GM21515 (cell line): ENCODE data around the gene PAQR4.

Source experiments
- ATAC-seq: cut with Tn5 transposase; IDR thresholded peaks from one replicate; pipeline ENCODE4 v1.9.1; 2021; ENCODE audit not compliant: unreplicated experiment

Gene PAQR4

GRCh38 chr16:3003582-3004270 is 34.6 kb downstream of the PAQR4 start:
- peak; percentile 92 for ATAC-seq

DNA sequence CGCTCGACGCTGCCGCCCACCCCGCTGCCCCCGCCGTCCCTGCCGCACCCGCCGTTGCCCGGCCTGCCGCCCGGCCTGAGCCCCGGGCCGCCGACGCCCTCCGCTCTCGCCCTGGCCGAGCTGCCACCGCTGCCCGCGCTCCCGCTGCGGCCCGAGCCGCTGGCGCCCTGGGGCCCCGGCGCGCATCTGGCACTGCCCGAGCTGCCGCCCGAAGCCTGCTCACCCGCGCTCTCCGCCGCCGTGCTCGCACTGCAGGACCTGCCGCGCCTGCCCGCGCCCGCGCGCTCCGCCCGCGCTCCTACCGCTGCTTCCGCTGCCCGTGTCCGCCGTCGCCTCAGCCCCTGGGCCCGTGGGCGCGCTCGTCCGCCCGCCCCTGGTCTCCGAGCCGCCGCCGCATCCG is 35.2 kb downstream of the PAQR4 start:
- peak; percentile 1 for ATAC-seq

DNA sequence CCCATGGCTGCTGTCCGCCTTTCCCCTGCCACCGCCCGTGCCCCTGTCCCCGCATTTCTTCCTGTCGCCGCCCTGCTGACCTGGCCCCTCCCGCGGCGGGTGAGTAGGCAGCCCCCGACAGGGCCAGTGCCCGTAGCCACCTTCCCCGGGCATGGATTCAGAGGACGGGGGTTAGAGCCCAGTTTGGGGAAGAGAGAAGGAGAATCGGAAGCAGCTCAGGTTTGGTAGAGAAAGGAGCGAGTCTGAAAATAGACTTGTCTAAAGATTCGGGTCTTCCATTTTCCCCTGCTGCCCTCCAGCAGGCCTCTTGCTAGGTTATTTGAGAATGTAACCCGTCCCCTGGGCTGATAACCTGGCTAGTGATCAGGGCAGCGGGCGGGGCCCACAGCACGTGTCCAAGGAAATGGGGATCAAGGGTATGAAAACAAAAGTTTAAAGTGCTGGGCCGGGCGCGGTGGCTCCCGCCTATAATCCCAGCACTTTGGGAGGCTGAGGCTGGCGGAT is 35.7 kb downstream of the PAQR4 start:
- ATAC-seq: no peak

DNA sequence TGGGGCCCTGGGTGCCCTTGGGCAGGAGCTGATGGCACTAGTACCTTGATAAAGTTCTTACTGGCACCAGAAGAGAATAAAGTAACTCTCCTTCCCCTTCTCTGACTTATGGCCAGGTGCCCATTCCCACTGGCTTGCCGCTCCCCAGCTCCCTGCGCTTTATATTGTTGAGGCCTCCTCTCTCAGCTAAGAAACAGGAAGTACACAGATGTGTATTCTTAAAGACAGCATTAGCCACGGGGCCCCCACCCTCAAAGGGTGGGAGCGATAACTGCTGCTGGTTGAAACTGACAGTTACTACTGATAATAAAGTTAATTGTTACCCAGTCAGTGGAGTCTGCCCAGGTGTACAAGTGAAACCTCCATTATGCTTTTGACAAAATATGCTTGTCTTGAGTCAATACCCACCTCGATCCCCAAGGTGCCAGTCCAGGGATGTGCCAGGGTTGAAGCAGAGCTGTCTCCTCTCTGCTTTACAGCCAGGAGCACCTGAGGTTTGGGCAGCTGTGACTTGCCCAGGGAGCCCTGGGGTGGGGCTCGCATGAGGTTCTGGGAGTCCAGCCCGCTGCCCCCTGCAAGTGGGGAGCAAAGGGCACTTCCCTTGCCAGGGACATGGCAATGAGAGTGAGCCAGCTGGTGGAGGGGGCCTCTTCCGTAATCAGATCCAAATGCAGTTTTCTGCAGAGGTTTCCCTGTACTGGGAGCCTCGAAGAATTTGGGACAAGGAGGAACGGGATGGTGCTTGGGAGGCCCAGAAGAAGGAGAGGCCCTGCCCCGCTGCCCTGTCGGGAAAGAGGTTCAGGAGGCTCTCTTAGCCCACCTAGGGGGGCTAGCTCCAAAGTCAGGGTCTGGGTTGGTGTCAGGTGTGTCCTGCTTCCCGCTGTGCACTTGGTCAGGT is 38.2 kb downstream of the PAQR4 start:
- no peak for ATAC-seq

DNA sequence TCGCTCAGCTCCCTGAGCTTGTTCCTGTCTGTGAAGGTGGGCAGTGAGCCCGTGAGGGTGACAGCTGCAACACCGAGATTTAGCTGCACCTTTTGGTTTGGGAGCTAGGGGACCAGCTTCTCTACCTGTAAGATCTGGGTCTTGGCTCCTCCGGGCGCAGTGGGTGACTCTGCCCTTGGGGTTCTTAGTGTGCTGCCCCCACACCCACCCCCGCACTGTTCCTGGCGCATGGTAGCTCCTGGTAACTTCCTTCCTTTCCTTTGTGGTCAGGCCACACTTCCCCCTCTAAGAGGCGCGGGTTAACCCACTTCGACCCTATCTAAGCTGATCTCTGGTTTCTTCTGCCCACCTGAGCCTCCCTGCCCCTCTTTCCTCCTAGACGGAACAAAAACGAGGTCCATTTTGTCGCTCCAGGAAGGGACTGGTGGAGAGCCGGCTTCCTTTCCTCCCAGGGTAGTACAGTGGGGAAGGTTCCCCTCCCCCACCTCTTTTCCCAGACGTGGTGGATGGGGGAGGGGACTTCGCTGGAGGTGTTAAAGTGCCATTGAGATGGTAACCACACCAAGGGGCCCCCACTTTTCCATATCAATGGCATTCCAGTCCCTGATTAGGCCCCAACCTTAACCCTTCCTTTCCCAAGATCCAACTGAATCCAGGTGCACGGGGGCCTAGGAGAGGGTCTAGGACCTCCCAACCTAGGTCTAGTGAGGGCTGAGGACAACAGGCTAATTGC is 39.0 kb downstream of the PAQR4 start:
- no peak for ATAC-seq

- no peak for ATAC-seq
Measured at GRCh38 chr16:3008690-3009037, 39.5 kb downstream of the PAQR4 start.

DNA sequence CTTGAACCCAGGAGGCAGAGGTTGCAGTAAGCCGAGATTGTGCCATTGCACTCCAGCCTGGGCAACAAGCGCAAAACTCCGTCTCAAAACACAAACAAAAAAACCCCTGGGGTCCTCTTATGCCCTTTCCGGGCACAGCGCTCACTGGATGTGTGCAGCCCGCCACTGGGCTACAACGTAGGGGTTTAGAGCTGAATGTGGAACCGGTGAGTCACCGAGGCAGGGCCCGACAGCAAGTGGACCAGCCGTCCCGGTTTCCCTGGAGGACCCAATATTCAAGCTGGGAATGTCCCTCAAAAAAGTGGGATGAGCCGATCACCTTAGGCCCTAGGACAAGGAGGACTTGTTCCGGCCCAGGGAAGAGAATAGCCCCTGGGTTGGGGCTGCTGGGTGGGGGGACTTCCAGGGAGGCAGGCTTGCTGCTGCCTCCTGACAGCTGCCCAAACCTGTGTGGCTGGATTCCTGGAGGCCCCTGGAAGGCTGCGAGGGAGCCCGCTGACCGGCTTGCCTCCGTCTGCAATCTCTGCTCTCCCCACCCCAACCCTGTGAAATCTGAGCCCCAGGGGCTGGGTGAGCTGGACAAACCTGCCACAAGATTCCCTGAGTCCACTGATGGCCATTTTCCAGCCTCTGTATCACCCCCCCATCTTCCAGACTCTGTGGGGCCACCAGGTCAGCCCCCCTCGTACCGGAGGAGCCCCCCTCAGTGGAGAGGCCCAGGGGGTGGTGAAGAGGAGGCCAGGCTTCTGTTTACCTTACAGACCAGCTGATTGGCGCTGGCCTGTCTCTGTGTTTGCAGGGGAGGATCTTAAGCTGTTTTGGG is 40.6 kb downstream of the PAQR4 start:
- ATAC-seq: no peak

DNA sequence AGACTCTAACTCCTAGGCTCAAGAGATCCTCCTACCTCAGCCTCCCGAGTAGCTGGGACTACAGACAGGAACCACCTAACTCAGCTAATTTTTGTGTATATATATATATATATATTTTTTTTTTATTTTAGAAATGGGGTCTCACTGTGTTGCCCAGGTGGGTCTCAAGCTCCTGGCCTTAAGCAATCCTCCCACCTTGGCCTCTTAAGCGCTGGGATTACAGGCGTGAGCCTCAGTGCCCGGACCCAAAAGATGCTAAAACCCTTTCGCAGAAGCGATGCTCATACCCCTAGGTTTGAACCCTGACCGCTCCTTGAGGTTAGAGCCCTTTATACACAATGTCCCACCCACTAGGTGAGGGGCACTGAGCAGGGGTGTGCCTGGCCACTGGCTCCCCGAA is 41.4 kb downstream of the PAQR4 start:
- ATAC-seq: no peak

DNA sequence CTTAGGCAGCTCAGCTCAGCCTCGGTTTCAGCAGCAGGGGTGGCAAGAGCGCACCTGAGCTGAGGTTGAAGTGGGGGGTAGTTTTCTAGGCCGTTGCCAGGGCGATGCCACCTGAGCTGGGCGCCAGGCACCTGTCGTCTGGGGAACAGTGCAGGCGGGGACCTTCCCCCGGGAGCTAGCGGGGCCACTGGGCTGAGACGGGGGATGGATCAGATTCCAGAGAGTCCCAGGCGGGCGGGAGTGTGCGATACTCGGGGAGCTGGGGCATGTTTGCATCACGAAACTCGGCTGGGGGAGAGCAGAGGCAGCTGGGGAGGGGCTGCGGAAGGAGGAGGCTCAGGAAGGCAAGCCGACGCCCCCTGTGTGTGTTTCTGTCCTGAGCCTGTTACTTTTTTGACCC is 43.1 kb downstream of the PAQR4 start:
- no peak for ATAC-seq

GRCh38 chr16:3012828-3013420 is 43.8 kb downstream of the PAQR4 start, which contains the start of gene CLDN9:
Gene CLDN9, plus strand, starts transcription at chr16:3012923. Its CDS starts 440 bp downstream, at chr16:3013363.
- no peak for ATAC-seq

DNA sequence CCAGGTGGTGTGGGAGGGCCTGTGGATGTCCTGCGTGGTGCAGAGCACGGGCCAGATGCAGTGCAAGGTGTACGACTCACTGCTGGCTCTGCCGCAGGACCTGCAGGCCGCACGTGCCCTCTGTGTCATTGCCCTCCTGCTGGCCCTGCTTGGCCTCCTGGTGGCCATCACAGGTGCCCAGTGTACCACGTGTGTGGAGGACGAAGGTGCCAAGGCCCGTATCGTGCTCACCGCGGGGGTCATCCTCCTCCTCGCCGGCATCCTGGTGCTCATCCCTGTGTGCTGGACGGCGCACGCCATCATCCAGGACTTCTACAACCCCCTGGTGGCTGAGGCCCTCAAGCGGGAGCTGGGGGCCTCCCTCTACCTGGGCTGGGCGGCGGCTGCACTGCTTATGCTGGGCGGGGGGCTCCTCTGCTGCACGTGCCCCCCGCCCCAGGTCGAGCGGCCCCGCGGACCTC is 44.4 kb downstream of the PAQR4 start:
- no peak for ATAC-seq

DNA sequence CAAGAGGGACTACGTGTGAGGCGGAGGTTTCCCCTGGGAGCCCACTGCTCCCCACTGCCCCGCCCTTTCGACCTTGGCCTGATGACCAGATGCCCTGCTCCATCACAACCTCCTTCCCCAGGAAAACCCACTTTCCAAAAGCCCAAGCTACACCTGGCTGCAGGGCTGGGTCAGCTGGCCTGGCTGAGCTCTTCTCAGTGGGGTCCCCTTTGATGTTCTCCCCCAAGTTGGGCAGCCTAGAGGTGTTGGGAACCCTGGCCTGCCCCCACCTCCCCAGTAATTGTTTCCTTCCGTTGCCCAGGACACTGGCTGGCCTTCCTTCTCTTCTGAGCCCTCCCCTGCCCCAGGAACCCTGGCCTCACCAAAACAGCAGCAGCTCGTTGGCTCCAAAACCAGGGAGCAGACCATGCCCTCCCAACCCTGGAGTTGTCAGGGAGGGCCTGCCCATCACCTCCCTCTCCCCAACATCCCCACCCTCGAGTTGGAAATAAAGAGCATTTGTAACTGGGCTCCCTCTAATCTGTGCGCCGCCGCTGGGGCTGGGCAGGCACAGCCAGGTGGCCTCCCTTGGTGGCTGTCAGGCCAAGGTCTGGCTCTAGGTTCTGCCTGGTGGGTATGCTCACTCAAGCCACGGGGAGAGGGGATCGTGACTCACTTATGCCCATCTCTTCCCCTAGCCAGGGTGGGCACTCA is 45.0 kb downstream of the PAQR4 start:
- no peak for ATAC-seq

DNA sequence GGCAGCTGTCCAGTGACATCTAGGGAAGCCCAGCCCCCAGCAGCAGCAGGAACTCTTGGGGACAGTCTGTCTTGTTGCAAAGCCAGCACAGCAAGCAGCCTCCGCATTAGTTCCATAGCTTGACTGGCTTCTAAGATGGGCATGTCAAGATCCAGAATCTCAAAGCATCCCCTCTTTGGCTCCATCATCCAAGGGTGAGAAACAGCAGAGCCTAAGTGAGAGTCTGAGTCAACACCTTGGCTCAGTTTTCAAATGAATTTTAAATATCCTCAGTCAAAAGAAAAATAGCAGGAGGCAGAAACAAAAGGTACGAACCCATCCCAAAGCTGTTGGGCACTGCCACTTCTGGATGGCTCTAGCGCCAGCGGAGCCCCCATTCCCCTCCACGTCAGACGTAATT is 45.8 kb downstream of the PAQR4 start:
- ATAC-seq: no peak

DNA sequence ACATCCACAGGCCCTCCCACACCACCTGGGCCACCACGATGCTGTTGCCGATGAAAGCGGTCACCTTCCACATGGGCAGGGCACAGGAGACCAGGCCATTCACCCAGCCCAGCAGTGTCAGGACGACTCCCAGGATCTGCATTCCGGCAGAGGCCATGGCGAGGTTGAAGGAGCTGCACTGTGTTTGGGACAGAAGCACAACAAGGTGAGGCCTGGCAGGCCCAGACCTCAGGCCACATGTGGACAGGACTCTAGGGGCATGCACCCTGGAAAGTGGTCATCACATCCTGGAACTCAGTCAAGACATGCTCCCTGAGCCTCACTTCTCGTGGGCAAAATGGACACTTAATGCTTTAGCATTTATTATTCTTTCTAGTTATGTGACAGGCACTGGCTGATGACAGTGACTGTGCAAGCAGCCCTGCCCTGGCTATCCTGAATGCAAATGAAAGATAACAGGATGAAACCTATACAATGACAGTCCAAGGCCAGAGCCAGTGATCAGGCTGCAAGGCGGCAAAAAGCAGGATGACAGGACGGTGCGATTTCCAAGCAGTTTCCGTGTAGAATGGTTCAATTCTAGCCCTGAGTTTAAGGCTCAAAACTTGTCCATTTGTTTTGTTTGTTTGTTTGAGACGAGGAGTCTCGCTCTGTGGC is 46.8 kb downstream of the PAQR4 start:
- ATAC-seq: no peak

- ATAC-seq: no peak
Measured at GRCh38 chr16:3017344-3017743, 48.2 kb downstream of the PAQR4 start.

DNA sequence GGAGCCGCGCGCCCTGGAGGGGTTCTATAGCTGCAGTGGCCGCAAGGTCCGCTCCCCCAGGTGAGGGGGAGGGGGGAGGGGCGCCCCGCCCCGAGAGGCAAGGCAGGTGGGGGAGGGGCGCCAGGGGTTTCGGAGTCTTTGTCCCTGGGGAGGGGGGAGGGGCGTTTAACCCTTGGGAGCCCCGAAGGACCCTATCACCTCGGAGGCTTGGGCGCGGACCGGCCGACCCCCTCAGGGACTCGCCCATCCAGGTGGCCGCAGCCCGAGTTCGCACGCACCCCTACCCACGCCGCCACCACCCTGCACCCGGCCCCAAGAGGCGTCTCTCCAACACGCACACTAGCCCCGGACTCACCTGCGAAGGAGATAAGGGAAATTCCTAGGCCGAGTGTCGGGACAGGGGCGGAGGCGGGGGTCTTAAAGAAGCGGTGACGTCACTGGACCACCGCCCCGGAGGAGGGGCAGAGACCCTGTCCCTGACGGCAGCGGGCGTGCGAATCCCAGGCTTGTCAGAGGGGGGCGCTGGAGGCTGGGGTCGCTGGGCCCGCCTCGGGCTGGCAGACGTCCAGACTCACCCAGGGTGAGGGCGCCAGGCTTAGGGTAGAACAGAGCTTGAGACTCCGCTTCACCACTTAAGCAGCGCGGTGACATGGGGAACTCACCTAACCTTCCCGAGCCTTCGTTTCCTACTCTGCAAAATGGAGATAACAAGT is 48.8 kb downstream of the PAQR4 start, which contains the start of gene CLDN6:
Gene CLDN6 (minus strand): TSS at position 390 of the 713 bp plus-strand sequence. CDS start 2,162 bp downstream, outside the sequence.
- no peak for ATAC-seq

DNA sequence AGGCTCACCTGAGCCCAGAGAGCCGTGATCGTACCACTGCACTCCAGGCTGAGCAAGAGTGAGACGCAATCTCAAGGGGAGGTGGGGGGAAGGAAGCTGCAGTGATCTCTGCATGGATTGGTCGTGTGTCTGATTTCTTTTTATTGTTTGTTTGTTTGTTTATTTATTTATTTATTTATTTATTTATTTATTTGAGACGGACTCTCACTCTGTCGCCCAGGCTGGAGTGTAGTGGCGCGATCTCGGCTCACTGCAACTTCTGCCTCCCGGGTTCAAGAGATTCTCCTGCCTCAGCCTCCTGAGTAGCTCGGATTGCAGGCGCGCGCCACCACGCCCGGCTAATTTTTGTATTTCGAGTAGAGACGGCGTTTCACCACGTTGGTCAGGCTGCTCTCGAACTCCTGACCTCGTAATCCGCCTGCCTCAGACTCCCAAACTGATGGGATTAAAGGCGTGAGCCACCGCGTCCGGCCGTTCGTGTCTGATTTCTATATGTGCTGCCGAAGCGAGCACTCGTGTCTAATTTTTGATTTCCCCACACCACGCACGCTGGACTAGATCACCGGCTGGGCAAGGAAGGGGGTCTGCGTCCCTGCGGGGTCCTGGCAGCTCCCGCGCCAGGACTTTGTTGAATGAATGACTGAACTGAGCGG is 50.6 kb downstream of the PAQR4 start:
- no peak for ATAC-seq

DNA sequence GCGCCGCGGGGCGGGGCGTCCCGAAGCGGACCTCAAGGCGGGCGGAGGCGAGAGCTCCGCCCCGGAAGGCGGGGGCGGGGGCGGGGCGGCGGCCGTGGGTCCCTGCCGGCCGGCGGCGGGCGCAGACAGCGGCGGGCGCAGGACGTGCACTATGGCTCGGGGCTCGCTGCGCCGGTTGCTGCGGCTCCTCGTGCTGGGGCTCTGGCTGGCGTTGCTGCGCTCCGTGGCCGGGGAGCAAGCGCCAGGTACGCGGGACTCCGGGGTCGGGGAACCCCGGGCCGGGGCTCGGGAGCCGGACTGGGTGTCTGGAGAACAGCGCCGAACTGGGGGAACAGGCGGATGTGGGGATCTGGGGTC is 51.1 kb downstream of the PAQR4 start, which contains the start of gene TNFRSF12A:
Gene TNFRSF12A (plus strand): TSS at position 122 of the 357 bp plus-strand sequence. CDS start 30 bp downstream, at position 152.
- ATAC-seq: no peak
